MM.1S (cell line): ENCODE data around the gene SETX.

ENCODE experiments used
- EZH2 ChIP-seq: fragments of 300-600 bp; sonication (generic); optimal IDR thresholded peaks from 2 replicates; pipeline ENCODE3; 2017; ENCODE audit warnings: low read depth, mild to moderate bottlenecking, antibody characterized with exemption, low read length, mixed read lengths
- EZH2phosphoT487 ChIP-seq: fragments of 300-600 bp; sonication (generic); IDR thresholded peaks from 2 replicates; pipeline ENCODE4 v1.6.1; 2018; ENCODE audit warnings: antibody characterized with exemption, low read length
- TF ChIP-seq, protein P1 (sequence below): fragments of 300-600 bp; sonication (generic); IDR thresholded peaks from 2 replicates; pipeline ENCODE4 v1.5.1; 2016; ENCODE audit warnings: antibody characterized with exemption, low read length, mixed read lengths

GRCh38 chr9:132211570-132211969 lies 143.2 kb downstream of the SETX start:
- TF ChIP-seq, protein P1, sequence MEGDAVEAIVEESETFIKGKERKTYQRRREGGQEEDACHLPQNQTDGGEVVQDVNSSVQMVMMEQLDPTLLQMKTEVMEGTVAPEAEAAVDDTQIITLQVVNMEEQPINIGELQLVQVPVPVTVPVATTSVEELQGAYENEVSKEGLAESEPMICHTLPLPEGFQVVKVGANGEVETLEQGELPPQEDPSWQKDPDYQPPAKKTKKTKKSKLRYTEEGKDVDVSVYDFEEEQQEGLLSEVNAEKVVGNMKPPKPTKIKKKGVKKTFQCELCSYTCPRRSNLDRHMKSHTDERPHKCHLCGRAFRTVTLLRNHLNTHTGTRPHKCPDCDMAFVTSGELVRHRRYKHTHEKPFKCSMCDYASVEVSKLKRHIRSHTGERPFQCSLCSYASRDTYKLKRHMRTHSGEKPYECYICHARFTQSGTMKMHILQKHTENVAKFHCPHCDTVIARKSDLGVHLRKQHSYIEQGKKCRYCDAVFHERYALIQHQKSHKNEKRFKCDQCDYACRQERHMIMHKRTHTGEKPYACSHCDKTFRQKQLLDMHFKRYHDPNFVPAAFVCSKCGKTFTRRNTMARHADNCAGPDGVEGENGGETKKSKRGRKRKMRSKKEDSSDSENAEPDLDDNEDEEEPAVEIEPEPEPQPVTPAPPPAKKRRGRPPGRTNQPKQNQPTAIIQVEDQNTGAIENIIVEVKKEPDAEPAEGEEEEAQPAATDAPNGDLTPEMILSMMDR, result no peak
- TF ChIP-seq EZH2 (no peak), EZH2phosphoT487 (no peak)
